HG03196 (cell line): Measurements from ENCODE around the gene DIPK1B.

ENCODE experiments used
- ATAC-seq: cut with Tn5 transposase; IDR thresholded peaks from one replicate; pipeline ENCODE4 v1.9.1; 2021; ENCODE audit not compliant: unreplicated experiment

DIPK1B gene

DNA sequence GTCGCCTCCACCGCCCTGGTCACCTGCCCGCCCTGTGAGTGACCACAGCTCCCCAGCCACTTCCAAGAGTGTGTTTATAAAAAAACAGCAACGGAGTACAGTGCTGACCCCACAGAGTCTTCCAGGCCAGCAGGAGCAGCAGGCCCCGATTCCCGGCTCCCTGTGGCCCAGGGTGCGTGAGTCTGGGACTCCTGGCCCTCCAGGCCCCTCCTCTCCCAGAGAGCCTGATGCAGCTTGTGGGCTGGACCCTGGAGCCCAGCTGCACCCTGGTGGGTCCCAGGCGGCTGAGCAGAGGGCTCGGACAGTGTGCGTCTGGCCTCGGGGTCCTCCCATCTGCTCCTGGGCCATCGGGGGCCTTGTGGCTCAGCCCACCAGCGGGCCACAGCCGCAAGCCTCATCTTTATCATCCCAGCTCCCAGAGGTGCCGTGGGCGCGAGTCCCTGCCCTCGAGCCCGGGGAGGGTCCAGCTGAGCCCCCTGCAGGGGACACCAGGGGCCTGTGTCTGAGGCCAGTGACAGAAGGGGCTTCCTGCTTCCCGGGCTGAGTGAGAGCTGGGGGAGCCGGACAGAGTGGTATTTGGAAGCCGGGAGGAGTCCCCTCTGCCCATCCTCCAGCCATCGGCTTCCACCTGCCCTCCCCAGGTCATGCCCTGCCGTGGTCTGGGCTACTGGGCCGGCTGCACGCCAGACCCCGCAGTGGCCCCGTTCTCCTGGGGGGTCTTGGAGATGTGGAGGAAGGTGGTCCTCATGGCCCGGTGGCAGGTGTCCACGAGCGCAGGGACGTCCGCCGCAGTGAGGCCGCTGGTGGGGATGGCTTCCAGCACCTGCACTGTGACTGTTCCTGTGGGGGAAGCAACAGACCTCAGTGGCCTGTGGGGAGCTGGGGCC, 39.0 kb upstream of the DIPK1B start:
- no peak for ATAC-seq

DNA sequence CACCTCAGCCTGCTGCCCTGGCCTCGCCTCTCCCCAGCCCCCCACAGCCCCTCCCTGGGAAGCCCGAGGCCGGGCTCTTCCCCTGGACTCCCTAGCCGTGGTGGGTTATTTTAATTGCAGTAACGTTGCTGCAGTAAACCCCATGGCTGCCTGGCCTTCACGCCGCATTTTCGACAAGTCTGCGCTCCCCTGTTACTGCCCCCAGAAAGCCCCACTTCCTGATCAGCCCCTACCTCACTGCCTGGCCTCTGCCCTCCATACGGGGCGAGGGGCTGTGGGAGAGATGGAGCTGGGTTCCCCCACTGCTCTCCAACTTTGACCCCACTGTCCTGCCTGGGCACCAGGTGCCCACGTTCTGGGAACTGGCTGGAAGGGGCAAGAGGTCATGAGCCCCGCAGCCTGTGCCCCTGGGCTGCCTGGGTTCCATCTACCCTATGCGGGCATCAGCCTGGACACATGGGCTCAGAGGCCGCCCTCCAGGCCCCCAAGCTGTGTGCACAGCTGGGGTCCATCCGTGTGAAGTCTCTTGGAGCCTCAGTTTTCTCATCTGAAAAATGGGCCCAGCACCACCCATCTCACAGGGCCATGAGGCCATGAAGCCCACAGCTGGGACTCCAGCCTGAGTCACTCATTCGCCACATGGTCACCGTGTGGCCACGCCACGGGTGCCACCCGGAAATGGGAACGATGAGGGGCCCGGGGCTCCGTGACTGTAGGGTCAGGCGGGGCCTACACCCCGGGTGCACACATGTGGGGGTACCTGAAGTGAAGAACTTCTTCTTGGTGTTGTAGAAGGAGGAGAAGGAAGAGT, 38.2 kb upstream of the DIPK1B start:
- ATAC-seq: no peak

DNA sequence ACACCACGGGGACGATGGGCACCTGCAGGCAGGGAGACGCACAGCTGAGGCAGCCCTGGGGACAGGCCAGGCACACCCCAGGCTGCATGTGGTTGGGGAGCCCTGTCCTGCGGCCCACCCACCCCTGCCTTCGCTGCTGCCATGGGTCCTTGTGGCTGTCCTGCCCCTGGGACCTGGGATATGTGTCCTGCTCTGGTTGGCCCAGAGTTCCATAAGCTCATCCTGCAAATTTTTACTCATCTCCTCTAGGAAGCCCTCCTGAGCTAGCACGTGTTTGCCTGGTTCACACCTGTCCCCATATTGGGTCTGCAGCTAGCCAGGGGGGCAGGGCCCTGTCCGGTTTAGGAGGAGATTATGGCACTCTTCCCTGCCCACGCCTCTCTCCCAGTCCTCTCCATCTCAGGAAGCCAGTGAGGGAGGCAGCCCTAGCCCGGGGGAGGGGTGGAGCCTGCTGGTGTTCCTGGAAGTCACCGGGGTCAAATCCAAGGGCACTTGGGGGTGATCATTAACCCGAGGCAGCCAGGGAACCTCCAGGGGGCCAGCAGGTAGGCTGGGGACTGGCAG, 37.5 kb upstream of the DIPK1B start:
- ATAC-seq: no peak

DNA sequence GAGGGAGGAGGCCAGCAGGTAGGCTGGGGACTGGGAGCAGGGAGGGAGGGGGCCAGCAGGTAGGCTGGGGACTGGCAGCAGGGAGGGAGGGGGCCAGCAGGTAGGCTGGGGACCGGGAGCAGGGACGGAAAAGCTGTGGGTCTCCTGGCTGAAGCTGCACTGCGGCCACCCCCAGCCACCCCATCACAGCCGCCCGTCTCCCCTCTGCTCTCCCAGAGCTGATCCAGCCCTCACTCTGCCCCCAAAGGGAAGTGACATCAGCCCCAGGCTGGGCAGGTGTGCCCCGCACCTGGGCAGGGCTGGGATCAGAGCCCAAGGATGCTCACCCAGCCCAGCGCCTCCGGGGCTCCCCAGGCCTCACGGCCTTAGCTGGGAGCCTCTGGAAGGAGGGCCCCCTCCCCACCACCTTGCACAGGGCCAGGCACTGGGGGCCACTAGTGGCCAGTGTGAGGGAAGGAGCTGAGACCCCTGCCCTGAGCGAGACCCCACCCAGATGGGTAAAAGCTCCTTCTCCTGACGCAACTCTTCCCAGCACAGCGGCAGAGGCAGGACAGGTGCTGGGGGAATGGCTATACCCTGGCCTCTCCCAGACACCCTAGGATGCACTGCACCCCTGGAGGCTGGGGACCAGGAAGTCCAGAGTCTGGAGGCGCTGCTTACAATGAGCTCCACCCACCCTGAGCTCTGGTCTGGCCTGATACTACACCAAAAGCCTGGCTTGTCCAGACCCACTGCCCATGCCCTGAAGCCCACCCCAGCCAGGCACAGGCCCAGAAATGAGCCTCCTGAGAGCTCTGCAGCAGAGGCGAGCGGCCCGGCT, 36.7 kb upstream of the DIPK1B start:
- ATAC-seq: no peak

DNA sequence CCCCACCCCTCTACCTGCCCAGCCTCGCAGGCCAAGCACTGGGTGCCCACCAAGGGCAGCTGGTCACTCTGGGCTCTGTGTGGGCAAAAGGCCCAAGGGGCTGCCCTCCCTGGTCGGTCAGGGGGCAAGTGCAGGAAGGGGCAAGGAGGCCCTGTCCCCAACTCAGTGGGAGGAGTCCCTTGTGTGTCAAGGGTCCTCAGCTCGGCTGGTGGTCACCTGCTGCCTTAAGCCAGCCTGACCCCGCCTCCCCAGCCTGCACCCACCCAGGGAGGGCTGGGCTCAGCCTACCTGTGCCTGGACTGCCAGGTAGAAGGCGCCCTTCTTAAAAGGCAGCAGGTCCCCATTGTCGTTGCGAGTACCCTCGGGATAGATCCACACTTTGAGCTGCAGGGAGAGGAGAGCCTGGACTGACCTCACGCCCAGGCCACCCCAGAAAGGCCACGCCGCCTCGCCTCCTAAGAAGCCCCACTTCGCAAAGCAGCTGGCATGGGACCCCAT, 36.0 kb upstream of the DIPK1B start:
- no peak for ATAC-seq

DNA sequence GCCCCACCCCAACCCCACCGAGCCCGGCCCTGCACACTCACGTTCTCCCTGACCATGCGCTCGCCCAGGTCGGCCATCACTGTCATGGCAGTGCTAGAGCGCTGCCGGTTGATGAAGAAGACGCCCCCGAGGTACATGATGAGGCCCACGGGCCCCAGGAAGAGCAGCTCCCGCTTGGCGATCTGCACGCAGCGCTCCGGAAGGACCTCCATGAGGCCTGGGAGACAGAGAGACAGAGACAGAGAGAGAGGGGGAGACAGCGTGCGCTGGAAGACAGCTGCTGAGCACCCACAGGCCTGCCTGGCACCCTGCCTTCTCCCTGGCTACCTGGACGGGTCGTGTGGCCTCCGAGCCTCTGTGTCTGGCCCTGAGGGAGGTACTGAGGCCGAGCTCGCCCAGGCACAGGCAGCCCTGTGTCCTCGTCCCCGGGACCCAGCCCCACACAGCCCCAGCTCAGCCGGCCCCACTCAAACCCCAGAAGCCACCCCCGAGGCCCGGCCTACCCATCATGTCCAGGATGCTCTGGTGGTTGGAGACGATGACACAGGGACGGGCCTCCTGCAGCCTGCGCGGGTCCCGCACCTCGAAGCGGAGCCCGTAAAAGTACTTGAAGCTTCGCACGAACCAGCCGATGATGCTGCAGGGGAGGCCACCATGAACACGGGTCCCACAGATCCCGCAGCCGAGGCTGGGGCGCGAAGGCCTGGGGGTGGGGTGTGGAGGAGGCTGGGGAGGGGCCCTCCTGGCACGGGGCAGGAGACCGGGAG, 35.3 kb upstream of the DIPK1B start:
- no peak for ATAC-seq

DNA sequence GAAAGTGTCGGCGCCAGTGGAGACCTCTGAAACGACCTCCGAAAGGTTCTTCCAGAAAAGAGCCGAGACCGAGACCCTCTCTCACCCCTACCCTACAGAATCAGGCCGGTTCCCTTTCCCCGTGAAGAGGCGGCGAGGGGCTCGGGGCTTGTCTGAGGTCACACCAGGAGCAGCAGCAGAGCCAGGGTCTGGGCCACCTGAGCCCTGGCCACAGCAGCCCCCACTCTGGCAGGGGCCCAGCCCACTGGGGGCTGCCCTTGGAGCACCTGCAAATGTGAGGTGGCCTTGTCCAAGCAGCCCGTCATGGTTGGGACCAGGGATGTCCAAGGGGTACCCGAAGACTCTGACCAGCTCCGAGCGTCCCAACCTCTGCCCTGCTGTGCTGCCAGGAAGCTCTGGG, 34.3 kb upstream of the DIPK1B start:
- ATAC-seq: no peak

DNA sequence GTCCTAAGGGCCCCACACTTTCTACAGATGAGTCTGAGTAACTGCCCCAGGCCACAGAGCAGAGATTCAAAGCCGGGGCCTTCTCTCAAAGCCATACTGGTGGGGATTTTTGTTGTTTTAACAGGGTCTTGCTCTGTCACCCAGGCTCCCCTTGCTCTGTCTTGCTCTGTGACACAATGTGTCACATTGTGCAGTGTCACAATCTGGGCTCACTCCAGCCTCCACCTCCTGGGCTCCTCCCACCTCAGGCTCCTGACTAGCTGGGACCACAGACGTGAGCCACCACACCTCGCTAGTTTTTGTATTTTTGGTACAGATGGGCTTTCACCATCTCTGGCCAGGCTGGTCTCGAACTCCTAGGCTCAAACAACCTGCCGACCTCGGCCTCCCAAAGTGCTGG, 33.7 kb upstream of the DIPK1B start:
- ATAC-seq: no peak

DNA sequence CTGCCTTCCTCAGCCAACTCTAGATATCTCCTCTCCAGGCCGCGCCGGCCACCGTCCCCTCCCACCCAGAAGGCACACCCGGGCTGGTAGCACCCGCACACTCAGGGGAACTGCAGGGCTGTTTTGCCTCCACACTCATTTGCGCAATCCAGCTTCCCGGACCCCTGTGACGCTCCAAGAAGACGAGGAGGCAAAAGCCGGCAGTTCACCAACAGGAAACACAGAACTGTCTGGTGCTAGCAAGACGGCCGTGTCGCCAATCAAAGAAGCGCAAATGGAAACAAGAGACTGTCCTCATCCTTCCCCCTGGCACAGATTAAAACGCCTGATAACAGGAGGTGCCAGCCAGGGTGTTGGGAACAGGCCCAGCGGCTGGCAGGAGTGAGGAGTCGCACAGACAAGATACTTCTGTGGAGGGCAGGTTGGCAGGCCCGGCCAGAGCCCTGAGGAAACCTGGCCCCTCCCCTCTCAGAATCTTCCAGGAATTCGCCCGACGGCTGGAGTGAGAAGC, 32.9 kb upstream of the DIPK1B start:
- ATAC-seq: no peak

DNA sequence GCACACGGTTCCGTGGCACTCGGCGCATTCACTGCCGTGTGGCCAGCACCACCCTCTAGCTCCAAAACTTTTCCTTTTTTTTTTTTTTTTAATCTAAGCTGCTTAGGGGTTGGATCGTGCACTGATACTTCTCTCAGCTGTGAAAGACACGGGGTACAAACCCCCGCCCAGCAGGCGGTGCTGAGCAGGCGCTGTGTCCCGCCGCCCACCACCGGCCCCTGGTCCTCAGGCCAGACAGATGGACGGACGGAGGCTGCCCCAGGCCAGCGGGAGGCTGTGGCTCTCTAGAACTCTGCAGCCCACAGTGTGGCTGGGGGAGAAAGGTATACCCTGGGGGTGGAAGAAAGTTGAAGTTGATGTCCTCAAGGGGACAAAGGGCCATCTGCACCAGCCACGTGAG, 31.3 kb upstream of the DIPK1B start:
- ATAC-seq: no peak

DNA sequence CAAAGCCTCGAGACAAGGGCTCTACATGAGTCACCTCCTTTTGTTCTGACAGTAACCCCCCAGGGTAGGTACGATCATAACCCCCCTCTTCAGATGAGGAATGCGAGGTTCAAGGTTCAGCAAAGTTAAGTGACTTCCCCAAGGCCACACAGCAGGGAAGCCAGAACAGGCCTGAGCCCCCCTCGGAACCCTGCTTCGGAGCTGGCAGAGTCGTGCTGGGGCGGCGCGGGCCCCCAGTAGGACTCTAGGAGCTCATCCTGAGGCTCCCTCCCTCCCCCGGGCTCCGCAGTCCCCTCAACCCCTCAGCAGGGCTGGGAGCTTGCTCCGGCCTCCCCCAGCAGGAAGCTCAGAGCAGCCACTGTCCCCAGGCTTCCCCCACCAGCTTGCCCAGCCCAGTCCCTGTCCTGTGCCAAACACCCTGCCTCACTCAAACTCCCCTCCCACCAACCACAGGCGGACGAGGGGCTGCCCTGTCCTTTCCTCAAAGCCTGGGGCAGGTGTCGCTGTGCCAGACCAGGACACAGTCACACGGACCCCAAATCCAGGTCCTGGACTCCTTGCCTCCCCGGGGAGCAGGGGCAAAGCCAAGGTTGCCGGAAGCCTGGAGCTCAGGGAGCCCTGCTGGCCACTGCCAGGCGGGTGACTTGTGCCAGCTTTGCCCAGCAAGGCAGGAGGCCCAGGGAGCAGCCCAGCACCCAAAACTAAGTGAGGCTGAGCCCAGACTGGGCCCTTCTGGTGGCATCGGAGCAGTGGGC, 30.2 kb upstream of the DIPK1B start:
- ATAC-seq: no peak

DNA sequence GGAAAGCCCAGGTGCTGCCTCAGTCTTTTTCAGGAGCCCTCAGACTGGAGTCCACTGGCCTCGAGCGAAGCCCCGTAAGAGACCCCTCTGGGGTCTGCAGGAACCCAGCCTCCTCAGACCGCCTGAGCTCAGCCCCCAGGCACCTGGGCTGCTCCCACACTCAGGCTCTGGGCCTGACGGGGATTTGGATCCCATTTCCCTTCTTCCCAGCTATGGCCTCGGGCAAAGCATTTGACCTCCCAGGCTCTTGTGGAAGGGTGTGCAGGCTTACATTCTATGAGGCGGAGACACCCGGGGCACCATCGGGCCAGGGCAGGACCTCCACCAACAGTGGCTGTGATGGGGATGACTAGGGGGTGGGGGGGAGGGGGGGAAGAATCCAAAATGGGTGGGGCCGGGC, 29.7 kb upstream of the DIPK1B start:
- no peak for ATAC-seq

DNA sequence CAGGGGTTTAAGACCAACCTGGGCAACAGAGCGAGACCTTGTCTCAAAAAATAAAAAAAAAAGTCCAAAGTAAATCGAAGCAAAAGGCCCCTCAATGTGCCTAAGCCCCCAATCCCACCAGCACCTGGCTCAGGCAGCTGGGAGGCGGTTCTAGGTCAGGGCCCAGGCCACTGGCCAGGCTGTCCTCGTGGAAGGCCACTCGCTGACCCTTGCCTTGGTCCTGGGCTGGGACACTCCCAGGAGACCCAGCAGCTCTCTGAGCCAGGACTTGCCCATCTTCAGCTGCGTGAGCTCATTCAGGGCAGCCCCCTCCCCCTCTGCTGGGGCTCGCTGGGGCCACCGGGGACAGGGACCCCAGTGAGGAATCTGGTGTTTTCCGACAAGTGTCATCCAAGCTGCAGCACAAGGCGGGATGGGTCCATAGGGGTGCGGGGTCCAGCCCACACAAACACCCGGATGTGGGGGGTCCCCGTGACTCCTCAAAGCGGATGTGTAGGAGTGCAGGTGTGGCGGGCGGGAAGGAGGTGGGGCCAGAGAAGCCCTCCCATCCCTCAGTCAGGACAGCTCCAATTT, 29.1 kb upstream of the DIPK1B start:
- no peak for ATAC-seq

DNA sequence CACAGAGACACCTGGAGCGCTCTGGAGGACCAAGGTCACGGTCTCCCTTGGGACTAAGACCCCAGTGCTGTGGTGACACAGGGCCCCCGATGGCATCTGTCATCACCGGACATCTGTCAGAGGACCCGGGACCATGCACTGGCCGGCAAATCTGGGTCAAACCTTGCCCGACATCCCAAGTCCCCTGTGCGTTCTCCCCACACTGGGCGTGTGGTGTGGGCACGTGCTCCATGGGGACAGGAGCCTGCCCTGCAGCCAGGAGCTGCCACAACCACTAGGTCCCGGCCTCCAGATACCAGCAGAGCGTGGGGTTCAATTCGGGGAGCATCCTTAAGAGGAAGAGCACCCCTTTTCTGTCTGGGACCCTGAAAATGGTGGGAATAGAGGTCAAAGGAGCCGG, 28.6 kb upstream of the DIPK1B start:
- no peak for ATAC-seq

DNA sequence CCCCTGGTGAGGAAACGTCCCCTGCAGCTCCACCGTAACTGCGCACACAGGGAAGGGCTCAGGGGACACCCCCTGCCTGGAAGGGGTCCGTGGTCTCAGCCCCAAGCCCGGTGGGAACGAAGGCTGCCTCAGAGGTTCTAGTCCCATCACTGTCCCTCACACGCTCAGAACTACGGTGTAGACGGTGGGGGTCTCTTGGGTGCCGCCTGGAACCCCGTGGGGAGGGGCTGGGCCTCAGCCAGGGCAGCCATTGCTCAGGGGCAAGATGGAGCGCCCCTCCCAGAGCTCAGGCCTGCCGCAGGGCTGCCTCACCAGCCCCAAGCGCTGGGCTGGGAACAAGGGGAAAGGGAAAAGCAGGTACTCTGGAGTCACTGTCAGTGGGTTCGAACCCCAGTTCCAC, 28.0 kb upstream of the DIPK1B start:
- no peak for ATAC-seq

DNA sequence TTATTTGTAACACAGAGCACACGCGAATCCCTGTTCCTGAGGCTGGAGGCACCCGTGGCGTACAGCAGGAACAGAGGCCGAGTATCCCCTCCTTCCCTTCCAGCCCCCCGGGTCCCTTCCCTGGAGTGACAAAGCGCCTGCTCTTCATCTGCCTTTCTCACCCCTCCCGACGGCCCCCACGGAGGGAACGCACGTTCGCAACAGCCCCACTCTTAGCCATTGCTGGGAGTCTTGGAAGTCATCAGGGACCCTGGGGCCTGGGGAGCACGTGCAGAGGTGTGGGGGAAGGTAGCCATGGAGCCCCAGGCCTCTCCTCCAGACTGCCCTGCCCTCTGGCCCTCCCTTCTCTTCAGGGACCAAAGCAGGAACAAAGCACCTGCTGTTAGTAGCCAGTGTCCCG, 27.6 kb upstream of the DIPK1B start:
- no peak for ATAC-seq

DNA sequence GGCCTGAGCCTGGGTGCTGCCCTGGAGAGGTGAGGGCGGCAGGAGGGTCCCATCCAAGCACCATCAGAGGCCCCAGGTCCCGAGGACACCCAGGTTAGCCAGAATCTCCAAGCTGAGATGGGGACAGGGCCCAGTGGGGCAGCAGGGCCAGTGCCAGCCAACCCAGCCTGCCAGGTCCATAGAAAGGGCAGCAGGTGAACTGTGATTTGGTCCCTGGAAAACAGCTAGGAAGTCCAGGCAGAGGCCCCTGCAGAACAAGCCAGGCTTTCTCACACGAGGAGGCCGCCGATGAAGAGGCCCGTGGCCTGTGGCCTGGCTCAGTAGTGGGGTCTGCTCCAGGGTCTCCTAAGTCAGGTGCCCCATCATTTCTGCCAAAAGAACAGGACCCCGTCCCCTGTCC, 27.2 kb upstream of the DIPK1B start:
- ATAC-seq: no peak

DNA sequence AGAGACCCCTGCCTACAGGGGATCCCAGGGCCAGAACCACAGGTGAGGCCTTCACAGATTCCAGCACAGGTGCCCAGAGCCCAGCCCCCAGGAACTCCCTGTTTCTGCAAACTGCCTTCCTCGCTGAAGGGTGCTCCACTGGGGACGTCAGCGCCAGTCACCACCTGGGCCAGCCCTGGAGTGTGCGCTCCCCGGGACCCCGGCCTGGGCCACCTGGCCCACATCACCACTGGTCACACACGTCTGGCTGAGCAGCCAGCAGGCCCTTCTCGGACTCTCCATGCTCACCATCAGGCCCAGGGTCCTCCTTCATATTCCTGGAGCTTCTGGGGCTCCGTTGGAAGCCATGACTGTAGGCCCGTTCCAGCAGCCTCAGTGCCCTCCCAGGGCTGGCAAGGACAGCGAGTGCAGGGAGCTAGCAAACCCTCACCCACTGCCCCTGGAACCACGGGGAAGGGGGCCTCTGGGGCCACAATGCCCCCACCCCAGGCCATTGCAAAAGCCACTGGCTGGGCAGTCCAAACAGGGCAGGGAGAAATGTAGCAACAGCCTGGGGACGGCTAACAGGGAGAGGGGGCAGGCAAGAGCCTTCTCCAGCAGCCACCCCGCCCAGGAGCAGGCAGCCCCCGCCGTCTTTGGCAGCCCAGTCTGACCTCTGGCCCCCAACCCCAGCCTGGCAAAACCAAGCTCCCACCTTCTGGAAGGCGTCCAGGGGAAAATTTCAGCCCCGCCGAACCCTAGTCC, 26.4 kb upstream of the DIPK1B start:
- no peak for ATAC-seq

DNA sequence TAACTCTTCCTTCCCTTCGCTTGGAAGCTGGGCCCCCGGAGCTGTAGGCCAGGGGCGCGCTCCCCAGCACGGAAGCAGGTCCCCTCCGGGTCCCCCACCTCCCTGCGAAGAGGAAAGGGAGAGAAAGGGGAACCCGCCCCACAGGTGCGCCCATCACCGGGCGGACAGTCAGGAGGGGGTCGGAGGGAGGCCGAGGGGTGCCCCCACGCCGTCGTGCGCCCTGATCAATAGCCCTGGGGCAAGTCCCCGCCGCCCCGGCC, 25.9 kb upstream of the DIPK1B start:
- no peak for ATAC-seq
